ENCODE measurements around the gene ATXN10.

GRCh38 chr22:45718391-45718790 is 46.8 kb downstream of the ATXN10 start:
- TF ChIP-seq POLR2AphosphoS5 (IDR thresholded peaks at IDR 0.05; ENCODE audit: low read depth, low read length) (no peak), ZNF274 (IDR thresholded peaks at IDR 0.05; ENCODE audit: low read depth, low read length) (no peak), SIN3A (IDR thresholded peaks at IDR 0.05; ENCODE audit: low read depth) (no peak), JUND (IDR thresholded peaks at IDR 0.05) (no peak), EZH2 (IDR thresholded peaks at IDR 0.05) (no peak), EGR1 (IDR thresholded peaks at IDR 0.05; ENCODE audit: low read depth) (no peak), SP1 (IDR thresholded peaks at IDR 0.05; ENCODE audit: low read depth) (no peak), POLR2A (IDR thresholded peaks at IDR 0.05; ENCODE audit: borderline replicate concordance, extremely low read depth, insufficient read depth, insufficient read length) (no peak), EZH2phosphoT487 (IDR thresholded peaks at IDR 0.05; ENCODE audit: borderline replicate concordance) (no peak), TCF7L2 (IDR thresholded peaks at IDR 0.05; ENCODE audit: borderline replicate concordance, extremely low read depth, insufficient read depth, insufficient read length) (no peak), CEBPB (IDR thresholded peaks at IDR 0.05; ENCODE audit: low read depth) (no peak)
- TF ChIP-seq, protein P1, sequence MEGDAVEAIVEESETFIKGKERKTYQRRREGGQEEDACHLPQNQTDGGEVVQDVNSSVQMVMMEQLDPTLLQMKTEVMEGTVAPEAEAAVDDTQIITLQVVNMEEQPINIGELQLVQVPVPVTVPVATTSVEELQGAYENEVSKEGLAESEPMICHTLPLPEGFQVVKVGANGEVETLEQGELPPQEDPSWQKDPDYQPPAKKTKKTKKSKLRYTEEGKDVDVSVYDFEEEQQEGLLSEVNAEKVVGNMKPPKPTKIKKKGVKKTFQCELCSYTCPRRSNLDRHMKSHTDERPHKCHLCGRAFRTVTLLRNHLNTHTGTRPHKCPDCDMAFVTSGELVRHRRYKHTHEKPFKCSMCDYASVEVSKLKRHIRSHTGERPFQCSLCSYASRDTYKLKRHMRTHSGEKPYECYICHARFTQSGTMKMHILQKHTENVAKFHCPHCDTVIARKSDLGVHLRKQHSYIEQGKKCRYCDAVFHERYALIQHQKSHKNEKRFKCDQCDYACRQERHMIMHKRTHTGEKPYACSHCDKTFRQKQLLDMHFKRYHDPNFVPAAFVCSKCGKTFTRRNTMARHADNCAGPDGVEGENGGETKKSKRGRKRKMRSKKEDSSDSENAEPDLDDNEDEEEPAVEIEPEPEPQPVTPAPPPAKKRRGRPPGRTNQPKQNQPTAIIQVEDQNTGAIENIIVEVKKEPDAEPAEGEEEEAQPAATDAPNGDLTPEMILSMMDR (IDR thresholded peaks at IDR 0.05 in 2 of 3, conservative IDR thresholded peaks at IDR 0.05 in 1 of 3; ENCODE audit: borderline replicate concordance in 1 of 3, insufficient read depth in 1 of 3, low read depth in 2 of 3, low read length in 2 of 3): no peak
